DMS79 (cell line): Measurements from ENCODE around the gene NUP133.
"Not testable (repeated sequence)": the region's sequence is repeated elsewhere in the genome, so short reads cannot be mapped to it uniquely, and the experiment has no call there.

Source experiments
- DNase-seq: peaks from one replicate; lab custom pipeline; 2025; lab: John Stamatoyannopoulos, UW

The NUP133 gene

DNA sequence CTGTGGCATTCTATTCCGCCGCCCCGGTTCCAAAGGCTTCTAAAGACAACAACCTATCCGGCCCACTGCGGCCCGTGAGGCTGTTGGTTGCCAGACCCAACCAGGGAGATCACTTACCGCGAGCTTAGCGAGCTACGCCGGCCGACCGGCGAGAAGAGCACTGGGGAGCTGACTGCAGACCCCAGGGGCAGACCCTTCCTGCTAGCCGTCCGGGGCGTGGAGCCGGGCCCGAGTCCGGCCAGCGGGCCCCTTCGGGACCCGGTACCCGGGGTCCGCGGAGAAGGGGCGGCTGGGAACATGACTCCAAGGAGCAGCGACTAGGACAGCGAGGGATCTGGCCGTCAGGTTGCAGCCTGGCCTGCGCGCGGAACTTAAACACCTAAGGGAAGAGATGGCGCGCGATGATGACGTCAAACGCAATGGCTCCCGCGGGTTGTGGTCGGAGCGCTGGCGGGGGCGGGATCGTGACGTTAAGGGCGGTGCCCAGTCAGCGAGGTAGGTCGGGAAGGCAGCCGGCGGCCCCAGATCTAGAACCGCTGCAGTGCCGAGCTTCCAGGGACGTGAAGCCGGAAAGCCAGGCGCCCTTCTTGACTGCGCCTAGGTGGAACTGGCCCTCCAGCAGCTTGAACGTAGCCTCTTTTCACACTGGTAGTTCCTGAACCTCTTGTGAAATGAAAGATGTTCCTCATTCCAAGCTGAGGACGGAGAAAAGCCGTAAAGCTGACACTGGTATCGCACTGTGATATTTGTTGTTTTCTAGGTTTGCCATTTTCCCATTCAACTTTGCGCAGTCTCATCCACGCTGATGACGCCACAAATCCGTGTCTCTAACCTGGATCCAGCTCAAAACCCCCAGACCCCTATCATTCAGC, at the start of gene NUP133:
Gene NUP133, minus strand, starts transcription at position 391 of the 872 bp plus-strand sequence. Its CDS starts 92 bp downstream, at position 299.
- DNase-seq, result peak; percentile 94

DNA sequence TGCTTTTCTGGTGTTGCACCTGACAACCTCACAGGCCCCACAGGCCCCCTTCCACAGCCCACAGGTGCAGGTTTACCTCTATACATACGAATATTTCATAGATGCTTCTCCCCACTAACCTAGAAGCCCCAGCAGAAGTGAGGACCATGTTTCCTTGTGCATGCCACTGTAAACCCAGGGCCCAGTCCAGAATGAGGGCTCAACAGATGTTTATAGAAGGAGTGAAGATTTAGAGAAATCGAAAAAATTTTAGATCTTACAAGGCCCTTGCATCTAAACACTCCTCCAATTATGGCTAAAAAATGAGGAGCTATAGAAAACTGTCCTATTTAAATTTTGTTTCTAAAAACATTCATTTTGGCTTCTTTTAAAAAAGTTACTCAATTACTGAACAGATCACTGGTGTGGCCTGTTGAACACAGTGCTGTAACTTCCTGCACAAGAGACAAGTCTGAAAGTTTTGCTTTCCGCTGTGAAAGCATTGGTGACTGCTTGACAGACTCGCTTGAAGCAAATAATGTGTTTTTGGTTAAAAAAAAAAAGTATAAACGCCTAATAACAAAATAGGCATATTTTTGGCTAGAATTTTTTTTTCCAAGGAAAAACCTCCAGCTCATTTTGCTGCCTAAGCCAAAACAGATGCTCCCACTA, 49.2 kb upstream of the NUP133 start:
- DNase-seq, result no peak

DNA sequence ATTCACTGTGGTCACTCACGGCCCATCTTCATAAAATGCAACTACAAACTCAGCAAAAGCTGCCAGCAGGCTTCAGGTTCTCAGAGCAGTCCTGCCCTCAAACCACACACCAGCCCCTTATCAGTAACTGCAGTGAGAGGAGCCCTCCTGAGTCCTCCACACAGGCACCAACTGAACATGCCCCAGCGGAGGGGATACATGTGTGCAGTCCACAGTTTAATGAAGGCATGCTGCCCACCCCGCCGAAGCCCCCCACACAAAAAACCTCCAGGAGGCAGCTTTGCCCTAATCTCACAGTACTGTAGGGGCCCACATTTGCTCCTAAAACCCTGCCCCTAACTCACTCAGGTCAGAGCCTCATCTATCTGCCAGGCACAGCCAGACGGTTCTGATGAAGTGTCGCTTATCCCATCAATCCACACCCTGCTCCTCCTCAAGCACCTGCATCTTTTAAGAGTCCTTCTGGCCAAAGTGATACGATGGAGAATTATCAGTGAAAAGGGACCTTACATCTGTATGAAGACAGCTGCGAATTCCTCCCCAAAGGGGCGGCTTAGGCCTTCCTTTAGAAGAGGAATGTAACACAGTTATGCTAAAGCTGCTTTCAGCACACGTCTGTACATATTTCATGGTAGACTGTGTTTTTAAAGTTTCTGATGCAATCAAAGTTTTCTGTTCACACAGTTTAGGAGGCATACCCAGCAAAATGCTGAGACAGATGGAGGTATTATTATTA, 46.9 kb upstream of the NUP133 start:
- no peak for DNase-seq

DNA sequence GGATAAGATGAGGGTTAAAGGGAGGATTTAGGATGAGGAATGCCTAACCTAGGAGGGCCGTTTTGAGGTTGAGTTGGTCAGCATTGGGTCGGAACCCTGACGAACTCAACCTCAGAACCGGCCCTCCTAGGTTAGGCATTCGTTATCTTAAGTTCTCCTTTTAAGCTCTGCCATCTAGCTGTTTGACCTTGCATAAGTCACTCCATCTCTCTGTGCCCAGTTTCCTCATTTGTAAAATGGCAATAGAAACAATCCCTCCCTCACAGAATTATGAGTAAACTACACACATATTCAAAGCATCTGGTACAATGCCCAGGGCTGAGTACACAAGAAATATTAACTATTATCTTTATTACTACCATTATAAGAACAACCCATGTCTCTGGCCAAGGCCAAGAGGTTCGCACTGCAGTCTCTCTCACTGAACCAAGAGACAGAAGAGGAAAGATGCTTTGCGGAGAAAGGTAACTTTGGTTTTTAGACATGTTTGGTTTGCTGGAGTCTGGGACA, 45.5 kb upstream of the NUP133 start:
- no peak for DNase-seq

DNA sequence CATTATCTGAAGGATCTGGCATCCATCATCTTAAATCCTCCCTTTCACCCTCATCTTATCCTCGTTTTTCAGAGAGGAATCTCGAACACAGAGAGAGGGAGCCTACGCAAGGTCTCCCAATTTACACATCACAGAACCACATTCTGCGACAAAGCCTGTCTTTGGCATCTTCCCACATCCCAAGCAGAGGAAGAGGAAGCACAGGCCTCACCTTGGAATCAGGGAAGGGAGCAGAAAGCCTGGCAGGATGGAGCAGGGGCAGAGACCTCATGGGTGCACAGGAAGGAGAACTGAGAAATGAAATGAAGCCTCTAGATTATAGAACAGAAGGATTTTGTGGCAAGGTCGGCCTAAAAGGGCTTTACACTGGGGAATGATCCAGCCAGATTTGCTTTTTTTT, 44.6 kb upstream of the NUP133 start:
- no peak for DNase-seq

DNA sequence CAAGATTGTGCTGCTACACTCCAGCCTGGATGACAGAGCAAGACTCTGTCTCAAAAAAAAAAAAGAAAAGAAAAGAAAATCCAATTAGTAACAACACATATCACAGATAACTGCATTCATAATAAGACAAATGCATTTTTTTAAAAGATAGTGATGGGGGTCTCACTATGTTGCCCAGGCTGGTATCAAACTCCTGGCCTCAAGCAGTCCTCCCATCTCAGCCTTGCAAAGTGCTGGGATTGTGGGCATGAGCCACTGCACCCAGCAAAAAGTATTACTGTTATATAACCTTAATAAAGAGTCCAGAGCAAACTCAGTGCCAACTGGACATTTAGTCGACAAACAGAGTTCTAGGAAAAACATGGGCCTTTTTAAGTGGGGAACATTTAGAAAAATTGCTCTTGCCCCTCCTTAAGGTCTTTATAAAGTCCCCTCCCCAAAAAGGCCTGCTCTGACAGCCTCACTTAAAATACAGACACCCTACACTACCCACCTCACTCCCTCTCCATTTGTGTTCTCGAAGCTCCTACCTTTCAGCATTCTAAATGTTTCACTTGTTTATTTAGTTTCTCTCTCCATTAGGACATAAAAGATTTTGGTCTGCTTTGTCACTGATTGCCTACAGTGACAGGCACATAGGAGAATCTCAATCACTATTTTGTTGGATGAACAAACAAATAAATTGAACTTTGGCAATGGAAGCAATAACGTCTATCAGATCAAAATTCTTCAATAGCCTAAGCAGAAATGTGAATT, 42.8 kb upstream of the NUP133 start:
- no peak for DNase-seq

DNA sequence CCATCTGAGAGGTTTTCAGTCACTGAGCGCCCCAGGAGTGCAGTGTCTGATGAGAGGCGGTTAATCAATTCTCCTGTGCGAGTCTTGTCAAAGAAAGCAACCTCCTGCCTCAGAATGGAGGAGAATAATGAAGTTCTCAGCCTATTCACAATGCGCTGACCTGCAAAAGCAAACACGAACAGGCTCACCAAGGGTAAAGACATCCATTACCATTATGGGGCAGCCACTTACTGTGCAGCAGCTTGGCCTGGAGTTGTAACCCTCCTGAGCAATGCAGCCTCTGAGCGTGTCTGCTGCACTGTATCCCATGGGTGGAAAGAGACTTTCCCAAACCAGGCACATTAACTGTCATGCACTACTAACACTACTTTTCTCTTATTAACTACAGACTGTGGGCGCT, 39.4 kb upstream of the NUP133 start:
- no peak for DNase-seq

DNA sequence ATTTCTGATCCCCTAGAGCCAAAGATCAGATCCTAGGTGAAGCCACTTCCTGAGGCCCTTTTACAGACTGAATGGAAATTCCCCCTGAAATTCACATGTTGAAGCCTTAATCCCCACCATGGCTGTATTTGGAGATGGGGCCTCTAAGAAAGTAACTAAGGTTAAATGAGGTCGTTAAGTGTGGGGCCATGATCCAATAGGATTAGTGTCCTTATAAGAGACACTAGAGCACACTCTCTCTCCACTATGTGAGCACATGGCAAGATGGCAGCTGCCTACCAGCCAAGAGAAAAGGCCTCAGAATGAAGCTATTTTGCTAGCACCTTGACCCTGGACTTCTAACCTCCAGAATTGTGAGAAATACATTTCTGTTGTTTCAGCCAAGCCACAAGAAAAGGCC, 36.4 kb upstream of the NUP133 start:
- DNase-seq, result no peak

DNA sequence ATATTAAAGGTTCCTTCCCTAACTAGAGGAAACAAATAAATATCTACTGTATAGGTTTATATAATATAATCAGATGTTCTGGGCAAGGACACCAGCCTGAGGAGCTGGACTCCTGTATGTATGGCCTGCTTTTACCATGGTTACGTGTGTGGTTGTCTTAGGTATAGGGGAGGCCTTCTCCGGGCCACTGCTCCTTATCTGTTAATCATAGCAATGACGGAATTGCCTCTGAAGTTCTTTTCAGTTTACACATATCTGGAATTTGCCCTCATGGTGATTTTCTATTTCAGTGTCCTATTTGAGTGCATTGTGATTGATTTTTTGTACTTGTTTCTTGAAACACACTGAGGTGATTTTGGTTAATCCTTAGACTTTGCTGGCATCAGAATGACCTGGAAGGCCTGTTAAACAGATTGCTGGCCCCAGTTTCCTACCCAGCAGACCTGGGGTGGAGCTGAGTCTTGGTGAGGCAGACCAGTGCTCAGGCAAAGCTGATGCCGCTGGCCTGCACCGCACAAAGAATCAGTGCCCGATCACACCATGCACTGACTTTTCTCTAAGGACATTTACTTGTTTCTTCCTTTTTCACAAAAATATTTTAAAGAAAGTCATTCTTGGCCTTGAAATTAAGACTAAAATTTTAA, 31.8 kb upstream of the NUP133 start:
- no peak for DNase-seq

DNA sequence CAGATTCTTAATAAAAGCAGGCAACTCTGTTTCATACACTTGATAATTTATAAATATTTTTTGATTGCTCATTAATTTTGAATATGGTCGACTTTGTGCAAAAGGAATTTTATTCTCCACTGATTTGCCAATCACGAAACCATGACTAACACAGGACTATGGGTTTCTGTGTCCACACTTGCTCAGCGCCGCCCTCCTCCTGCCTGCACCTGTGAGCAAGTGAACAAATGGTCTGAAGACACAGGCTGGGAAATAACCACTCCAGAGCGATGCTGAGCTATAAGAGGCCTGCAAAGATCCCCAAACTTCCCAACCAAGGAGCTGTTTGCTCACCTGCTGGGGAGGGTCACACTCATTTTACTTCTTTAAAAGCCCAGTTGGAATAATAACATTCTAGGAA, 30.8 kb upstream of the NUP133 start:
- DNase-seq, result no peak

DNA sequence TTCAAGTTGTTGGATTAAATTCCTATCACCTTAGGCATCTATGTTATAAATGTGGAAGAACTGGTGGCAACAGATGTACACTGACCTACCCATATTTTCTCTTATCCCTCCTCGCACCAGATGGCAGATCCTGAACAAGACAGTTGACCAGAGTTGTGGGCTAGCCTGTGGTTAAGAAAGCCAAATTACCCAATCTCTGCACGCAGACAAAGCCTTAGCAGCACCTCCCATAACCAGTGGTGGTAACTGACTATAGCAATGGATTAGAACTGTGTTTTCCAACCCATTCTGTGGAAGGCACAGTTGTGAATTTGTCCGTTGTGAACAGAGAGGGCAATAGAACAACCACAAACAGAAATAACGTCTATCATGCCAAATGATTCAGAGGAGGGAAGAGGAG, 29.8 kb upstream of the NUP133 start:
- no peak for DNase-seq

DNA sequence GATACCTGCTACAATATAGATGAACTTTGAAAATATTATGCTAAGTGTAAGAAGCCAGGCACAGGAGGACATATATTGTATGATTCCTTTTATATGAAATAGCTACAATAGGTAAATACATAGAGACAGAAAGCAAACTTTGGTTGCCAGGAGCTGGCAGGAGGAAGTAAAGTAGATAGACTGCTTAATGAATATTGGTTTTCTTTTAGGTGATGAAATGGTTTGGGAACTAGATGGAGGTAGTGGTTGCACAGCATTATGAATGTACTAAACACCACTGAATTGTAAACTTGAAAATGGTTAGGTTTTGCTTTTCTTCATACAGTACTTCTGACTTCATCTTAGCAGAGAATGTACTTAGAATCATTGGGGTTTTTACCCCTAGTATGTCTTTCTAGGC, 28.8 kb upstream of the NUP133 start:
- DNase-seq, result no peak

DNA sequence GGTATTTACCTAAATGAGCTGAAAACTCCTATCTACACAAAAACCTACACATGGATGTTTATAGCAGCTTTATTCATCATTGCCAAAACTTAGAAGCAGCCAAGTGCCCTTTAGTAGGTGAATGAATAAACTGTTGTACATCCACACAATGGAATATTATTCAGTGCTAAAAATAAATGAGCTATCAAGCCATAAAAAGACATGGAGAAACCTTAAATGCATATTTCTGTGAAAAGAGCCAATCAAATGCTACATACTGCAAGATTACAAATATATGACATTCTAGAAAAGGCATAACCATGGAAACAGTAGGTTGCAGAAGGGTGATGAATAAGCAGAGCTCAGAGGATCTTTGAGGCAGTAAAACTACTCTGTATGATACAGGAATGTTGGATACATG, 27.1 kb upstream of the NUP133 start:
- DNase-seq, result no peak

DNA sequence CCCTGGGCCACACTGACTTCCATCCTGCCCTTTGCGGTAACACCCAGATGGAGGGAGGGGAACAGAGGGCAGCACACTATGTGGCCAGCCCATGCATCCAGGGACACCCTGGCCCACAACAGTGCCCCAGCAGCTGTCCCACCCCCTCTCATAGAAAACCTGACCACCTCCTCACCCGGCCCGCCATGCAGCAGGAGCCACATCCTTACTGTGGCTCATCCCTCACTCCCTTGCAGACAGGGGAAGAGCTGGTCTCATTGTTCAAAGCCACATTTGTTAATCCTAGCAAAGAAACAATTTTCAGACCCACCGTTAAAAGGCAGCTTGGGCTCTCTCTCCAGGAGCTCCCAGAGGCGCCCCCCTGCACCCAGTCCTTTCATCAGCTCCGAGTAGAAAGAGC, 23.2 kb upstream of the NUP133 start:
- DNase-seq, result no peak

DNA sequence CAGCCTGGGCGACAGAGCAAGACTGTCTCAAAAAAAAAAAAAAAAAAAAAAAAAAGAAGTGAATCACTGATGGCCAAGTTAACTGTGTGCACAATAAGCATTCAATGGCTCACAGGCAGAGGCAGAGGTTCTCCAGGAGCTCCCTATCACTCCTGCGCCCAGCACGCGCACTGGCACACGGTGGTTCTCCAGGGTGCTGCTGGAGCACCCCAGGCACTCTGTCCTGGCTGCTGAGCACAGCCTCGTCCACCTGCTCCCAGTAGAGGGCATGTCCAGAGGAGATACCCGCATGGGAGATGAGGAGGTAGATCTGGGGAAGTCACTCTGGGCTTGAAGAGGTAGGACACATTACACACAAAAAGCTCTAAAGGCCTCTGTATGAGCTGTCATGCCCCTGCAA, 21.5 kb upstream of the NUP133 start:
- DNase-seq, result no peak

DNA sequence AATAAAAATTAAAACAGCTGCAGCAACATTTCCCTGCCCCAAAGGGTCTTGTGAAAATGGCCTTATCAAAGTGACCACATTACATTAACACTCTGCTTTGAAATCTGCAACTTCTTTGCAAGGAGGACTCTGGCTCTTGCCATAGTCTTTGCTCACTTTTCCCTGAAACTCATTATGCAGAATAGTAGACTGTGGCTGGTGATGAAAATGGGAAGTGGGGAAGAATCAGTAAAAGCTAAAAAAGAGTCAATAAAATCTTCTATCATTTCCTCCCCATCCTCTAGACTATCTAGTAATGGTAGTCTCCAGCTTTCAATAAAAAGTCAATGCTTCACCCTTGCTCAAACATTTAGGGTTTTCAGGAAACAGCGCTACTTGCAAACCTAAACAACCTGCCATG, 18.6 kb upstream of the NUP133 start:
- DNase-seq, result no peak

DNA sequence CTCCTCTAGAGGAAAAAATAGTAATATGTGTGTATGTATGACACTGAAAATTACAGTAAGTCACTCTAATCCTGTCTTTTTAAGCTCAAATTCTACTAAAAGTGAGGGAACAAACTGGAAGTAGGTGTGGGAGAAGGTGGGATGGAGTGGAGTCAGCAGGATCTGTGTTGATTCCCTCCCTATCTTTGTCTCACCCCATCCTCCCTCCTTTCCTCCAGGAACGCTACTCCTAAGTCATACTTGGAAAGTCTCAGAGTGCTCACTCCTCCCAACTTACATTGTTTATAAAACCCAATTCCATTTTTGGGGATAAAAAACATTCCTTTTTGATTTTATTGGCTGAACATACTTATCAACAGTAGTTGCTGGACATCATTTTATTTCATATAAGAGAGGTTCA, 14.9 kb upstream of the NUP133 start:
- no peak for DNase-seq

DNA sequence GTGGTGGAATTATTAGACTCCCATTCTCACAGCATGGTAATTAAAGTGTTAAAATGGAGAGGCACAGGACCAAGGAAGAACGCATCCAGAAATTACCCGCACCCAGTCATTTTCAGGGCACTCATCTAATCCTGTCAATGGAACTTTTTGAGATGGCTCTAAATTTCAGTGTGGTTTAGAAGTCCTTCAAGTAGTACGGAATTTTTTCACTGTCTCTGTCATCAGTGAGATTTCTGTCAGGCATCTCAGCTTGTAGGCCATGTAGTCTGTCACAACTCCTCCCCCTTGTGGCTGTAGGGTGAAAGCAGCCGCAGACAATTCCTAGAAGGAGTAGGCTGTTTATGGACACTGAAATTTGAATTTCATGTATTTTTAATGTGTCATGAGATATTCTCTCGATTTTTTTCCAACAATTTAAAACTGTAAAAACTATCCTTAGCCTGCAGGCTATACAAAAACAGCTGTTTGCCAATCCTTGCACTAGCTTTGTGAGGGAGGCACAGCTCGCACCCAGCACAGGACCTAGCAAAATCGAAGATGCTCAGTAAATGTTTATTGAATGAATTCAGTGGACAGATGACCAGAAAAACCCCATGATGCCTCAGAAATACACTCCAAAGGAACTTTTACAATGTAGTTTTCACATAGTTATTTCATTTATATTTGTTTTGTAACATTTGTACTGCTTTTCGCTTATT, 6.6 kb upstream of the NUP133 start:
- peak; percentile 35 for DNase-seq

DNA sequence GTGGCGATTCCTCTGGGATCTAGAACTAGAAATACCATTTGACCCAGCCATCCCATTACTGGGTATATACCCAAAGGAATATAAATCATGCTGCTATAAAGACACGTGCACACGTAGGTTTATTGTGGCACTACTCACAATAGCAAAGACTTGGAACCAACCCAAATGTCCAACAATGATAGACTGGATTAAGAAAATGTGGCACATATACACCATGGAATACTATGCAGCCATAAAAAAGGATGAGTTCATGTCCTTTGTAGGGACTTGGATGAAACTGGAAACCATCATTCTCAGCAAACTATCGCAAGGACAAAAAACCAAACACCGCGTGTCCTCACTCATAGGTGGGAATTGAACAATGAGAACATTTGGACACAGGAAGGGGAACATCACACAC, 3.5 kb upstream of the NUP133 start:
- DNase-seq, result not testable (repeated sequence)

DNA sequence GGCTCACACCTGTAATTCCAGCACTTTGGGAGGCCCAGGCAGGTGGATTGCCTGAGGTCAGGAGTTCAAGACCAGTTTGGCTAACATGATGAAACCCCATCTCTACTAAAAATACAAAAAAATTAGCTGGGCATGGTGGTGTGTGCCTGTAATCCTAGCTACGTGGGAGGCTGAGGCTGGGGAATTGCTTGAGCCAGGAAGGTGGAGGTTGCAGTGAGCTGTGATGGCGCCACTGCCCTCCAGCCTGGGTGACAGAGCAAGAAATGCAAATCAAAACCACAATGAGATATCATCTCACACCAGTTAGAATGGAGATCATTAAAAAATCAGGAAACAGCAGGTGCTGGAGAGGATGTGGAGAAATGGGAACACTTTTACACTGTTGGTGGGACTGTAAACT, 3.1 kb upstream of the NUP133 start:
- not testable (repeated sequence) for DNase-seq

DNA sequence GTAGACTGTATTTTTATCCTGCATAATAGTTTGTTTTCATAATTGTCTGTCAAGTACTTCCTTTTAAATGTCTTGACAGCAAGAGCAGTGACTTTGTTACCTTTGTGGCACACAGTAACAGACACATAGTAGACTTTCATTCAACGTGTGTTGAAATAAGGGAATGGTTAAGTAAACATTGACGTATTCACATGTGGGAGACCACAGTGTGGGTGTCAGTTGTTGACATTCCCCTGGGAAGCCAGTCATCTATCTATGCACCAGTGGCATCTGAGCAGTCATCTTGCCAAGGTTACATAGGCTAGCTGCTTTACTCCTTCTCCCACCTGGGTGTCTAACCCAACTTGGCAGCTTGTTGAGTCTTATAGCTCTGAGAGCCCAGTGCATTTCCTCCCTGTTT, 1.4 kb upstream of the NUP133 start:
- DNase-seq, result no peak
